K562 (cell line): Measurements from ENCODE around the gene CNOT6L.

ENCODE experiments used
- ZBED1 ChIP-seq: IDR thresholded peaks from 2 replicates; pipeline ENCODE4 v1.6.1; 2014
- ZFX ChIP-seq: sonication (generic); formaldehyde crosslinking; IDR thresholded peaks from 2 replicates; pipeline ENCODE4 v1.8.0; 2022; ENCODE audit warnings: mild to moderate bottlenecking, missing genetic modification reagents, moderate library complexity

GRCh38 chr4:77801260-77801608, 17.9 kb downstream of the CNOT6L start:
- TF ChIP-seq ZBED1 = no peak
- no peak for TF ChIP-seq ZFX (CRISPR knock-in tag)
